SK-N-MC (cell line): Measurements from ENCODE around the gene NUP153.

Experiments
- EZH2 ChIP-seq: fragments of 200-600 bp; sonication (generic); IDR thresholded peaks from one replicate; pipeline ENCODE4 v1.6.1; 2017; ENCODE audit warnings: antibody characterized with exemption
- POLR2AphosphoS5 ChIP-seq: IDR thresholded peaks from 2 replicates; pipeline ENCODE4 v1.6.1; 2012; ENCODE audit warnings: mild to moderate bottlenecking, low read depth, low read length, borderline replicate concordance

DNA sequence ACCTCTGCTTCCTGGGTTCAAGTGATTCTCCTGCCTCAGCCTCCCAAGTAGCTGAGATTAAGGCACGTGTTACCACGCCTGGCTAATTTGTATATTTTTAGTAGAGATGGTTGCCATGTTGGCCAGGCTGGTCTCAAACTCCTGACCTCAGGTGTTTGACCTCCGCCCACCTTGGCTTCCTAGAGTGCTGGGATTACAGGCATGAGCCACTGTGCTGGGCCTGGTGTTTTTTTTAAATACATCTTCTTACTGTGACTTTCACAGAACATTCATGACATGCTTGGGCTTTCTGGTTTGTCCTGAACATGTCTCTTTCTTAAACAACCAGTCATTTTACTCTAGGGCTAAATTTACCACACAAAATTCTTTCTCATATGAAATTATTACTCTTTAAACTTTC is 141.3 kb downstream of the NUP153 start:
- TF ChIP-seq POLR2AphosphoS5 = no peak
- no peak for TF ChIP-seq EZH2
